Ascending aorta (tissue), 2 donors: ENCODE results near the gene CNTLN. TPM values are rescaled to one million over a fixed set of nuclear protein-coding genes. Genes with fewer than 3 reads are reported as not detected.
"Not testable (repeated sequence)": the region's sequence is repeated elsewhere in the genome, so short reads cannot be mapped to it uniquely, and the experiment has no call there.

ENCODE experiments used
- DNase-seq, 2 donors: peaks; one replicate each; pipeline ENCODE4 v3.0.0-alpha.2; 2019; ENCODE audit warnings: low spot score in 2 of 2
- H3K27ac ChIP-seq, 2 donors: fragments of 200-600 bp; sonication (generic); one replicate each; pipeline ENCODE4 v1.5.1; 2016 to 2017; ENCODE audit warnings: mild to moderate bottlenecking in 1 of 2
- H3K27me3 ChIP-seq: fragments of 200-600 bp; sonication (generic); one replicate; pipeline ENCODE4 v1.5.1; 2017
- H3K36me3 ChIP-seq, 2 donors: fragments of 200-600 bp; sonication (generic); one replicate each; pipeline ENCODE4 v1.5.1; 2016
- H3K4me1 ChIP-seq, 2 donors: fragments of 200-600 bp; sonication (generic); one replicate each; pipeline ENCODE4 v1.5.1; 2016 to 2017; ENCODE audit warnings: mild to moderate bottlenecking in 1 of 2
- H3K4me3 ChIP-seq, 2 donors: fragments of 200-600 bp; sonication (generic); one replicate each; pipeline ENCODE4 v1.5.1; 2016 to 2017; ENCODE audit warnings: mild to moderate bottlenecking in 1 of 2
- H3K9me3 ChIP-seq, 2 donors: fragments of 200-600 bp; sonication (generic); one replicate each; pipeline ENCODE4 v1.5.1; 2016
- CTCF ChIP-seq, 3 experiments: fragments of 200-600 bp in 2 of 3; fragments of 450-650 bp in 1 of 3; sonication (generic) in 2 of 3; IDR thresholded peaks; one replicate each; pipeline ENCODE4 v1.5.1; 2016 to 2019; ENCODE audit warnings: antibody characterized with exemption in 3 of 3, mild to moderate bottlenecking in 1 of 3, moderate library complexity in 1 of 3
- intact Hi-C: fragments of 100-400 bp; cut with DNase I; formaldehyde crosslinking; loops from one replicate; pipeline ENCODE4 v1.15.1; 2023
- total RNA-seq: library from RNA; depleted of rRNA; stranded (reverse); fragments of >200 nt; gene quantifications from one replicate; pipeline ENCODE4 v1.1.0, GENCODE V29; 2016

CNTLN gene
- total RNA-seq, 1 donor from 2014 or later: 3.5 TPM

- DNase-seq: no peak
- Histone ChIP-seq H3K27me3 (no peaks in the 10 kb centered on the region), H3K36me3 (peaks cover 0 to 10% of the 10 kb centered on the region in 2 donors), H3K4me1 (no peaks in the 10 kb centered on the region), H3K4me3 (no peak overlapping the region), H3K27ac (no peak overlapping the region), H3K9me3 (peaks cover 0 to 4% of the 10 kb centered on the region in 2 donors)
- intact Hi-C loops: no loop called here
- TF ChIP-seq CTCF (IDR thresholded peaks at IDR 0.05): no peak
Observed at GRCh38 chr9:17159469-17159868, 24.6 kb downstream of the CNTLN start.

- no peak overlapping the region for H3K27ac ChIP-seq
- no peak overlapping the region for H3K4me3 ChIP-seq
- peaks cover 0 to 1% of the 10 kb centered on the region in 2 donors for H3K36me3 ChIP-seq
- H3K27me3 ChIP-seq: no peaks in the 10 kb centered on the region
- no peak for DNase-seq
- H3K9me3 ChIP-seq: peaks cover 0 to 4% of the 10 kb centered on the region in 2 donors
- no peak for TF ChIP-seq CTCF (IDR thresholded peaks at IDR 0.05)
- intact Hi-C loops: no loop called here
- H3K4me1 ChIP-seq: no peaks in the 10 kb centered on the region
Observed at GRCh38 chr9:17160327-17160726, 25.5 kb downstream of the CNTLN start.

- Histone ChIP-seq H3K36me3 (no peaks in the 10 kb centered on the region), H3K9me3 (peaks cover 0 to 8% of the 10 kb centered on the region in 2 donors), H3K27me3 (no peaks in the 10 kb centered on the region), H3K27ac (no peak overlapping the region), H3K4me1 (no peaks in the 10 kb centered on the region), H3K4me3 (no peak overlapping the region)
- DNase-seq: no peak
- intact Hi-C loops: no loop called here
- TF ChIP-seq CTCF (IDR thresholded peaks at IDR 0.05): no peak
Observed at GRCh38 chr9:17165764-17166163, 30.9 kb downstream of the CNTLN start.

GRCh38 chr9:17166346-17166745 lies 31.5 kb downstream of the CNTLN start:
- TF ChIP-seq CTCF (IDR thresholded peaks at IDR 0.05): no peak
- DNase-seq: no peak
- Histone ChIP-seq H3K4me1 (no peaks in the 10 kb centered on the region), H3K27ac (no peak overlapping the region), H3K4me3 (no peak overlapping the region), H3K36me3 (no peaks in the 10 kb centered on the region), H3K9me3 (peaks cover 0 to 8% of the 10 kb centered on the region in 2 donors), H3K27me3 (no peaks in the 10 kb centered on the region)
- intact Hi-C loops: no loop called here

GRCh38 chr9:17171309-17172094 lies 36.7 kb downstream of the CNTLN start:
- no peak for TF ChIP-seq CTCF (IDR thresholded peaks at IDR 0.05)
- H3K36me3 ChIP-seq: no peaks in the 10 kb centered on the region

GRCh38 chr9:17177496-17177895 lies 42.7 kb downstream of the CNTLN start:
- H3K27ac ChIP-seq, H3K9me3 ChIP-seq, H3K36me3 ChIP-seq, DNase-seq, H3K4me3 ChIP-seq, H3K4me1 ChIP-seq, H3K27me3 ChIP-seq, intact Hi-C loops: not testable (repeated sequence)

More at GRCh38 chr9:17171309-17172094, 36.7 kb downstream of the CNTLN start:
- intact Hi-C loops: no loop called here
- Histone ChIP-seq H3K4me1 (no peaks in the 10 kb centered on the region), H3K27ac (no peak overlapping the region), H3K4me3 (no peak overlapping the region), H3K9me3 (peaks cover 0 to 8% of the 10 kb centered on the region in 2 donors), H3K27me3 (no peaks in the 10 kb centered on the region)
- DNase-seq: no peak
